HEK293 (cell line): ENCODE results near the gene ZKSCAN3.

ENCODE experiments used
- AEBP2 ChIP-seq: fragments of 450-650 bp; formaldehyde crosslinking; IDR thresholded peaks from 2 replicates; pipeline ENCODE4 v1.5.1; 2016; ENCODE audit warnings: missing biosample characterization, missing genetic modification characterization, borderline replicate concordance
- BCL11B ChIP-seq: fragments of 450-650 bp; formaldehyde crosslinking; IDR thresholded peaks from 2 replicates; pipeline ENCODE4 v1.5.1; 2016; ENCODE audit warnings: low read depth, missing biosample characterization, missing genetic modification characterization
- BCL6B ChIP-seq: fragments of 450-650 bp; formaldehyde crosslinking; IDR thresholded peaks from 2 replicates; pipeline ENCODE4 v1.5.1; 2017; ENCODE audit warnings: missing biosample characterization, missing genetic modification characterization
- OVOL3 ChIP-seq: fragments of 450-650 bp; formaldehyde crosslinking; IDR thresholded peaks from 2 replicates; pipeline ENCODE4 v1.5.1; 2016; ENCODE audit warnings: missing biosample characterization, missing genetic modification characterization
- ZBTB21 ChIP-seq: fragments of 450-650 bp; formaldehyde crosslinking; IDR thresholded peaks from 2 replicates; pipeline ENCODE4 v1.5.1; 2017; ENCODE audit warnings: missing biosample characterization, missing genetic modification characterization
- ZEB2 ChIP-seq: fragments of 450-650 bp; formaldehyde crosslinking; IDR thresholded peaks from 2 replicates; pipeline ENCODE4 v1.5.1; 2016; ENCODE audit warnings: missing biosample characterization, missing genetic modification characterization
- ZNF169 ChIP-seq: fragments of 450-650 bp; formaldehyde crosslinking; IDR thresholded peaks from 2 replicates; pipeline ENCODE4 v1.5.1; 2016; ENCODE audit warnings: missing biosample characterization, missing genetic modification characterization
- ZNF175 ChIP-seq: fragments of 450-650 bp; formaldehyde crosslinking; IDR thresholded peaks from 2 replicates; pipeline ENCODE4 v1.5.1; 2016; ENCODE audit warnings: missing biosample characterization, missing genetic modification characterization
- ZNF24 ChIP-seq: fragments of 450-650 bp; formaldehyde crosslinking; IDR thresholded peaks from 2 replicates; pipeline ENCODE4 v1.5.1; 2016; ENCODE audit warnings: missing biosample characterization, missing genetic modification characterization
- ZNF274 ChIP-seq, 2 experiments: fragments of 200-500 bp in 1 of 2; fragments of 450-650 bp in 1 of 2; sonication (Bioruptor generic) in 1 of 2; formaldehyde crosslinking in 1 of 2; IDR thresholded peaks; 2 replicates each; pipeline versions ENCODE4 v1.5.1 to v1.6.1; 2014 to 2016; ENCODE audit warnings: borderline replicate concordance in 1 of 2, inconsistent platforms in 1 of 2, low read length in 1 of 2, missing biosample characterization in 1 of 2, missing genetic modification characterization in 1 of 2
- ZNF501 ChIP-seq: fragments of 450-650 bp; formaldehyde crosslinking; IDR thresholded peaks from 2 replicates; pipeline ENCODE4 v1.5.1; 2016; ENCODE audit warnings: missing biosample characterization, missing genetic modification characterization
- ZNF514 ChIP-seq: fragments of 450-650 bp; formaldehyde crosslinking; IDR thresholded peaks from 2 replicates; pipeline ENCODE4 v1.5.1; 2016; ENCODE audit warnings: missing biosample characterization, missing genetic modification characterization
- ZNF521 ChIP-seq: fragments of 450-650 bp; formaldehyde crosslinking; IDR thresholded peaks from 2 replicates; pipeline ENCODE4 v1.5.1; 2017; ENCODE audit warnings: missing biosample characterization, mild to moderate bottlenecking, missing genetic modification characterization
- ZNF549 ChIP-seq: fragments of 450-650 bp; IDR thresholded peaks from 2 replicates; pipeline ENCODE4 v1.5.1; 2018; ENCODE audit warnings: missing biosample characterization, missing genetic modification characterization, mild to moderate bottlenecking, inconsistent platforms, moderate library complexity
- ZNF558 ChIP-seq: fragments of 450-650 bp; formaldehyde crosslinking; IDR thresholded peaks from 2 replicates; pipeline ENCODE4 v1.5.1; 2016; ENCODE audit warnings: missing biosample characterization, missing genetic modification characterization
- ZNF596 ChIP-seq: fragments of 450-650 bp; IDR thresholded peaks from 2 replicates; pipeline ENCODE4 v1.5.0; 2018; ENCODE audit warnings: missing biosample characterization, mild to moderate bottlenecking, missing genetic modification characterization, moderate library complexity
- ZNF645 ChIP-seq: fragments of 450-650 bp; formaldehyde crosslinking; IDR thresholded peaks from 2 replicates; pipeline ENCODE4; 2016; ENCODE audit warnings: missing biosample characterization, missing genetic modification characterization
- ZNF791 ChIP-seq: fragments of 450-650 bp; formaldehyde crosslinking; IDR thresholded peaks from 2 replicates; pipeline ENCODE4 v1.5.1; 2016; ENCODE audit warnings: missing biosample characterization, missing genetic modification characterization
- ZSCAN30 ChIP-seq: fragments of 450-650 bp; IDR thresholded peaks from 2 replicates; pipeline ENCODE4 v1.5.1; 2018; ENCODE audit warnings: missing biosample characterization, mild to moderate bottlenecking, missing genetic modification characterization, moderate library complexity
- ZSCAN4 ChIP-seq: fragments of 450-650 bp; formaldehyde crosslinking; IDR thresholded peaks from 2 replicates; pipeline ENCODE4 v1.5.1; 2017; ENCODE audit warnings: missing biosample characterization, missing genetic modification characterization
- TF ChIP-seq, protein P1 (sequence below): fragments of 450-650 bp; formaldehyde crosslinking; IDR thresholded peaks from 2 replicates; pipeline ENCODE4 v1.5.1; 2017; ENCODE audit warnings: missing biosample characterization, missing genetic modification characterization
- TF ChIP-seq, protein P2 (sequence below): fragments of 450-650 bp; formaldehyde crosslinking; IDR thresholded peaks from 2 replicates; pipeline ENCODE4 v1.5.1; 2016; ENCODE audit warnings: missing biosample characterization, missing genetic modification characterization
- TF ChIP-seq, protein P3 (sequence below): fragments of 450-650 bp; formaldehyde crosslinking; IDR thresholded peaks from 2 replicates; pipeline ENCODE4 v1.5.1; 2016; ENCODE audit warnings: missing biosample characterization, missing genetic modification characterization
- TF ChIP-seq, protein P4 (sequence below): fragments of 450-650 bp; formaldehyde crosslinking; IDR thresholded peaks from 2 replicates; pipeline ENCODE4 v1.5.1; 2016; ENCODE audit warnings: missing biosample characterization, missing genetic modification characterization

ZKSCAN3 gene

GRCh38 chr6:28311139-28311823 is 38.5 kb upstream of the ZKSCAN3 start (continued):
- TF ChIP-seq, protein P1, sequence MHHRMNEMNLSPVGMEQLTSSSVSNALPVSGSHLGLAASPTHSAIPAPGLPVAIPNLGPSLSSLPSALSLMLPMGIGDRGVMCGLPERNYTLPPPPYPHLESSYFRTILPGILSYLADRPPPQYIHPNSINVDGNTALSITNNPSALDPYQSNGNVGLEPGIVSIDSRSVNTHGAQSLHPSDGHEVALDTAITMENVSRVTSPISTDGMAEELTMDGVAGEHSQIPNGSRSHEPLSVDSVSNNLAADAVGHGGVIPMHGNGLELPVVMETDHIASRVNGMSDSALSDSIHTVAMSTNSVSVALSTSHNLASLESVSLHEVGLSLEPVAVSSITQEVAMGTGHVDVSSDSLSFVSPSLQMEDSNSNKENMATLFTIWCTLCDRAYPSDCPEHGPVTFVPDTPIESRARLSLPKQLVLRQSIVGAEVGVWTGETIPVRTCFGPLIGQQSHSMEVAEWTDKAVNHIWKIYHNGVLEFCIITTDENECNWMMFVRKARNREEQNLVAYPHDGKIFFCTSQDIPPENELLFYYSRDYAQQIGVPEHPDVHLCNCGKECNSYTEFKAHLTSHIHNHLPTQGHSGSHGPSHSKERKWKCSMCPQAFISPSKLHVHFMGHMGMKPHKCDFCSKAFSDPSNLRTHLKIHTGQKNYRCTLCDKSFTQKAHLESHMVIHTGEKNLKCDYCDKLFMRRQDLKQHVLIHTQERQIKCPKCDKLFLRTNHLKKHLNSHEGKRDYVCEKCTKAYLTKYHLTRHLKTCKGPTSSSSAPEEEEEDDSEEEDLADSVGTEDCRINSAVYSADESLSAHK (tag by site-specific recombination) = no peak
- no peak for TF ChIP-seq ZNF501
- no peak for TF ChIP-seq ZNF791 (tag by site-specific recombination)
- no peak for TF ChIP-seq ZBTB21 (tag by site-specific recombination)
- no peak for TF ChIP-seq ZNF175 (tag by site-specific recombination)
- no peak for TF ChIP-seq ZNF169 (tag by site-specific recombination)
- no peak for TF ChIP-seq ZNF558
- TF ChIP-seq AEBP2 = no peak
- no peak for TF ChIP-seq ZNF596 (tag by site-specific recombination)
- no peak for TF ChIP-seq ZNF274 (IDR thresholded peaks at IDR 0.05; ENCODE audit: low read length)
- TF ChIP-seq ZNF274 (tag by site-specific recombination; IDR thresholded peaks at IDR 0.05; ENCODE audit: borderline replicate concordance) = no peak
- TF ChIP-seq ZNF549 (tag by site-specific recombination) = no peak
- TF ChIP-seq, protein P2, sequence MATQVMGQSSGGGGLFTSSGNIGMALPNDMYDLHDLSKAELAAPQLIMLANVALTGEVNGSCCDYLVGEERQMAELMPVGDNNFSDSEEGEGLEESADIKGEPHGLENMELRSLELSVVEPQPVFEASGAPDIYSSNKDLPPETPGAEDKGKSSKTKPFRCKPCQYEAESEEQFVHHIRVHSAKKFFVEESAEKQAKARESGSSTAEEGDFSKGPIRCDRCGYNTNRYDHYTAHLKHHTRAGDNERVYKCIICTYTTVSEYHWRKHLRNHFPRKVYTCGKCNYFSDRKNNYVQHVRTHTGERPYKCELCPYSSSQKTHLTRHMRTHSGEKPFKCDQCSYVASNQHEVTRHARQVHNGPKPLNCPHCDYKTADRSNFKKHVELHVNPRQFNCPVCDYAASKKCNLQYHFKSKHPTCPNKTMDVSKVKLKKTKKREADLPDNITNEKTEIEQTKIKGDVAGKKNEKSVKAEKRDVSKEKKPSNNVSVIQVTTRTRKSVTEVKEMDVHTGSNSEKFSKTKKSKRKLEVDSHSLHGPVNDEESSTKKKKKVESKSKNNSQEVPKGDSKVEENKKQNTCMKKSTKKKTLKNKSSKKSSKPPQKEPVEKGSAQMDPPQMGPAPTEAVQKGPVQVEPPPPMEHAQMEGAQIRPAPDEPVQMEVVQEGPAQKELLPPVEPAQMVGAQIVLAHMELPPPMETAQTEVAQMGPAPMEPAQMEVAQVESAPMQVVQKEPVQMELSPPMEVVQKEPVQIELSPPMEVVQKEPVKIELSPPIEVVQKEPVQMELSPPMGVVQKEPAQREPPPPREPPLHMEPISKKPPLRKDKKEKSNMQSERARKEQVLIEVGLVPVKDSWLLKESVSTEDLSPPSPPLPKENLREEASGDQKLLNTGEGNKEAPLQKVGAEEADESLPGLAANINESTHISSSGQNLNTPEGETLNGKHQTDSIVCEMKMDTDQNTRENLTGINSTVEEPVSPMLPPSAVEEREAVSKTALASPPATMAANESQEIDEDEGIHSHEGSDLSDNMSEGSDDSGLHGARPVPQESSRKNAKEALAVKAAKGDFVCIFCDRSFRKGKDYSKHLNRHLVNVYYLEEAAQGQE (tag by site-specific recombination) = no peak
- no peak for TF ChIP-seq ZNF645 (tag by site-specific recombination)
- no peak for TF ChIP-seq ZSCAN30
- TF ChIP-seq, protein P3, sequence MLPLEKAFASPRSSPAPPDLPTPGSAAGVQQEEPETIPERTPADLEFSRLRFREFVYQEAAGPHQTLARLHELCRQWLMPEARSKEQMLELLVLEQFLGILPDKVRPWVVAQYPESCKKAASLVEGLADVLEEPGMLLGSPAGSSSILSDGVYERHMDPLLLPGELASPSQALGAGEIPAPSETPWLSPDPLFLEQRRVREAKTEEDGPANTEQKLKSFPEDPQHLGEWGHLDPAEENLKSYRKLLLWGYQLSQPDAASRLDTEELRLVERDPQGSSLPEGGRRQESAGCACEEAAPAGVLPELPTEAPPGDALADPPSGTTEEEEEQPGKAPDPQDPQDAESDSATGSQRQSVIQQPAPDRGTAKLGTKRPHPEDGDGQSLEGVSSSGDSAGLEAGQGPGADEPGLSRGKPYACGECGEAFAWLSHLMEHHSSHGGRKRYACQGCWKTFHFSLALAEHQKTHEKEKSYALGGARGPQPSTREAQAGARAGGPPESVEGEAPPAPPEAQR (tag by site-specific recombination) = no peak
- TF ChIP-seq ZNF24 (tag by site-specific recombination) = no peak; the same call in 1 of the 2 replicates
- no peak for TF ChIP-seq OVOL3 (tag by site-specific recombination)
- no peak for TF ChIP-seq ZNF521
- TF ChIP-seq ZNF514 (tag by site-specific recombination) = no peak
- peak; percentile 23; the same call in 1 of the 2 replicates for TF ChIP-seq ZSCAN4
- no peak for TF ChIP-seq BCL6B (tag by site-specific recombination)
- TF ChIP-seq BCL11B (tag by site-specific recombination) = no peak
- TF ChIP-seq ZEB2 (tag by site-specific recombination) = 0 out of 2 replicates have a peak, but pooled peaks have one; percentile 50
- TF ChIP-seq, protein P4, sequence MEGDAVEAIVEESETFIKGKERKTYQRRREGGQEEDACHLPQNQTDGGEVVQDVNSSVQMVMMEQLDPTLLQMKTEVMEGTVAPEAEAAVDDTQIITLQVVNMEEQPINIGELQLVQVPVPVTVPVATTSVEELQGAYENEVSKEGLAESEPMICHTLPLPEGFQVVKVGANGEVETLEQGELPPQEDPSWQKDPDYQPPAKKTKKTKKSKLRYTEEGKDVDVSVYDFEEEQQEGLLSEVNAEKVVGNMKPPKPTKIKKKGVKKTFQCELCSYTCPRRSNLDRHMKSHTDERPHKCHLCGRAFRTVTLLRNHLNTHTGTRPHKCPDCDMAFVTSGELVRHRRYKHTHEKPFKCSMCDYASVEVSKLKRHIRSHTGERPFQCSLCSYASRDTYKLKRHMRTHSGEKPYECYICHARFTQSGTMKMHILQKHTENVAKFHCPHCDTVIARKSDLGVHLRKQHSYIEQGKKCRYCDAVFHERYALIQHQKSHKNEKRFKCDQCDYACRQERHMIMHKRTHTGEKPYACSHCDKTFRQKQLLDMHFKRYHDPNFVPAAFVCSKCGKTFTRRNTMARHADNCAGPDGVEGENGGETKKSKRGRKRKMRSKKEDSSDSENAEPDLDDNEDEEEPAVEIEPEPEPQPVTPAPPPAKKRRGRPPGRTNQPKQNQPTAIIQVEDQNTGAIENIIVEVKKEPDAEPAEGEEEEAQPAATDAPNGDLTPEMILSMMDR = no peak
